SKM-1 (cell line): Measurements from ENCODE around the gene RPTN.

Experiments
- DNase-seq: peaks from one replicate; lab custom pipeline; 2025; ENCODE audit not compliant: unreplicated experiment; lab: John Stamatoyannopoulos, UW

The RPTN gene

GRCh38 chr1:152112101-152112884, 46.7 kb downstream of the RPTN start:
- DNase-seq: no peak

GRCh38 chr1:152111515-152111968, 47.5 kb downstream of the RPTN start:
- DNase-seq: peak; percentile 13

DNA sequence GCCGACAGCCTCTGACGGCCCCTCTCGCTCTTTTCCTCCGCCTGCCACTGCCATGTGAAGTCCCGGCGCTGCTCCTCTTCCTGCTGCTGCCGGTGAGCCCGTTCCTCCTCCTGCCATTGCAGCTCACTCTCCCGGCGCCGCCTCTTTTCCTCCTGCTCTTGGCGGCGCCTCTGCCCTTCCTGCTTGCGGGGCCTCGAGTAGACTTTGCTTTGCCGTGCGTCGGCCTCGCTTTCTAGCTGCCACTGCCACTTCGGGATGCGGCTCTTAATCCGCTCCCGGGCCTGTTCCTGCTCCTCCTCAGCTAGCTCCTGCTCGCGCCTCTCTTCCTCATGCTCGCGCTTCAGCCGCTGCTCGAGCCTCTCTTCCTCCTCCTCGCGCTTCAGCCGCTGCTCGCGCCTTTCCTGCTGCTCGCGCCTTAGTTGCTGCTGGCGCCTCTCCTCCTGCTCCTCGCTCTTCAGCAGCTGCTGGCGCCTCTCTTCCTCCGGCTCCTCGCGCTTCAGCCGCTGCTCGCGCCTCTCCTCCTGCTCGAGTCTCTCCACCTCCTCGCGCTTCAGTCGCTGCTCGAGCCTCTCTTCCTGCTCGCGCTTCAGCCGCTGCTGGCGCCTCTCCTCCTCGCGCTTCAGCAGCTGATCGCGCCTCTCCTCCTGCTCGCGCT, 48.0 kb downstream of the RPTN start:
- DNase-seq: no peak

DNA sequence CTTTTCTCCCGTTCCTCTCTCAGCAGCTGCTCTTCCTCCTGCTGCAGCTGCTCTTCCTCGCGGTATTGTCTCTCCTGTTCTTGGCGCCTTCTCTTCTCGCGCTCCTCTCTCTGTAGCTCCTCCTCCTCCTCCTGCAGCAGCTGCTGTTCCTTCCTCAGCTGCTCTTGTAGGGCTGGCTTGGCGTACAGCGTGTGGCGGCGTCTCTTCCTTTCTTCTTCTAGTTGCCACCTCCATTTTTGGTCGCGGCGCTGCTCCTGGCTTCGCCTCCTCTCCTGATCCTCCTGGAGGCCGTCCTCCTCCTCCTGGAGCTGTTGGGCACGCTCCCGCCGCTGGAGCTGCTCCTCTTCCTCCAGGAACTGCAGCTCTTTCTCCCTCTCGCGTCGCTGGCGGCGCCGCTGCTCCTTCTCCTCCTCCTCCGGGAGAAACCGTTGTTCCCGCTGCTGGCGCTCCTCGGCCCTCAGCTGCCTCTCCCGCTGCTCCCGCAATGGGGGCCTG, 48.6 kb downstream of the RPTN start:
- peak; percentile 23 for DNase-seq

DNA sequence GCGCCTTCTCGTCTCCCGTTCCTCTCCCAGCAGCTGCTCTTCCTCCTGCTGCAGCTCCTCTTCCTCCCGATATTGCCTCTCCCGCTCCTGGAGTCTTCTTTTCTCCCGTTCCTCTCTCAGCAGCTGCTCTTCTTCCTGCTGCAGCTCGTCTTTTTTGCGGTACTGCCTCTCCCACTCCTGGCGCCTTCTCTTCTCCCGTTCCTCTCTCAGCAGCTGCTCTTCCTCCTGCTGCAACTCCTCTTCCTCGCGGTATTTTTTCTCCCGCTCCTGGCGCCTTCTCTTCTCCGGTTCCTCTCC, 49.1 kb downstream of the RPTN start:
- DNase-seq: no peak

DNA sequence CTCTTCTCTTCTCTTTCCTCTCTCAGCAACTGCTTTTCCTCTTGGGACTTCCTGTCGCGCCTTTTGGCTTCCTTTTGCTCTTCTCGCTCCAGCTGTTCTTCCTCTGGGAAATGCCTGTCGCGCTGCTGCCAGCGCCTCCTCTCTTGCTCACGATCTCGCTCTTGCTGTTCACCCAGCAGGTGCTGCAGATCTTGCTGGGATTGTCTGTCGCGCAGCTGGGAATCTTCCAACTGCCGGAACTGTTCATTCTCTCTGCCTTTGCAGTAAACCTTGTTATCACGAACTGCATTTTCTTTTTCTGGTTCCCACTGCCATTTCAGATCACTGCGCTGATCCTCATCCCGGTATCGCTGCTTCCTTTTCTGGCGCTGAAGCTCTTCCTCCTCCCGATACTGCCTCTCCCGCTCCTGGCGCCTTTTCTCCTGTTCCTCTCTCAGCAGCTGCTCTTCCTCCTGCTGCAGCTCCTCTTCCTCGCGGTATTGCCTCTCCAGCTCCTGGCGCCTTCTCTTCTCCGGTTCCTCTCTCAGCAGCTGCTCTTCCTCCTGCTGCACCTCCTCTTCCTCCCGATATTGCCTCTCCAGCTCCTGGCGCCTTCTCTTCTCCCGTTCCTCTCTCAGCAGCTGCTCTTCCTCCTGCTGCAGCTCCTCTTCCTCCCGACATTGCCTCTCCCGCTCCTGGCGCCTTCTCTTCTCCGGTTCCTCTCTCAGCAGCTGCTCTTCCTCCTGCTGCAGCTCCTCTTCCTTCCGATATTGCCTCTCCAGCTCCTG, 49.6 kb downstream of the RPTN start:
- DNase-seq: no peak

GRCh38 chr1:152108882-152109222, 50.2 kb downstream of the RPTN start:
- DNase-seq: no peak

GRCh38 chr1:152107984-152108881, 50.8 kb downstream of the RPTN start:
- DNase-seq: no peak

- DNase-seq: no peak
These were observed 51.7 kb downstream of the RPTN start for GRCh38 chr1:152107031-152107983.

GRCh38 chr1:152104854-152105253, 54.2 kb downstream of the RPTN start:
- no peak for DNase-seq
